ENCODE results near the gene ZNF783.
A peak's percentile ranks its signal among the peaks of the same experiment; 100 is the strongest.

The ZNF783 gene

GRCh38 chr7:149283321-149283720, 21.3 kb downstream of the ZNF783 start:
- no peak for DNase-seq

DNA sequence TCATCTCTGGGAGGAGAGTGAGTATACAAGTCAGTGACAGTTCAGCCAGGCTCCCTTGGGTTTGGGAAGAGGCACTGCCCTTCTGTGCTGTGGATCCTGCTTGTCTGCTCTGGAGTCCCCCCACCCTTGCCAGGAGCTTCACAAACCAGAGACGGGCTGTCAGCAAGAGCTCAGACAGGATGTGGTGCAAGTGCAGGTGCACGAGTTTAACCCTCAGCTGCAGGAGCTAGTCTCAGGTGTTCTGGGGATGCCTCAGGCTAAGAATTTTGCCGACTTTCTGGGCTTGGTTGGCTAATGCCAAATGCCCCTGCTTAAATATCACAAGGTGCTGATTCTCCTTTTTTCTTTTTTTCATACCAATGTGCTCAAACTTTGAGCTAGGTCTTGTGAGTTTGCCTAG, 22.3 kb downstream of the ZNF783 start:
- DNase-seq: no peak

GRCh38 chr7:149284850-149285585, 23.0 kb downstream of the ZNF783 start:
- DNase-seq: peak; percentile 84

DNA sequence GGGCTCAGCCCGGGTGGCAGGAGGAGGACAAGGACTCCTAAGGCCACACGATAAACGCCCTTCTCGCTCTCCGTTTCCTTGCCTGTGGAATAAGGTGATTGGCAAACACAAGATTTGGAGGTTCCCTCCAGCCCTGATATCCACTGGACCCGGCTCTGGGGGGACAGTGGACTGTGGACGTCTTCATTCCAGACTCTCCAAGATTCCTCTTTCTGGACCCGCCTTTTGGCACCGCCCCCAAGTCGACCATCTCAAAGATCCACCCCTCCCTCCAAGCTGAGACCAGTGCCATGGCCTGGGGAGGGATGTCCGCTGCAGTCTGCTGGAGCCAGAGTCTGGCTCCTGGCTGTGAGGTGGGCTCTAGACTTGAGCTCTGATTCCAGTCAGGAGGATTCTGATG, 23.6 kb downstream of the ZNF783 start:
- no peak for DNase-seq

GRCh38 chr7:149286811-149287400, 24.9 kb downstream of the ZNF783 start:
- DNase-seq: no peak

DNA sequence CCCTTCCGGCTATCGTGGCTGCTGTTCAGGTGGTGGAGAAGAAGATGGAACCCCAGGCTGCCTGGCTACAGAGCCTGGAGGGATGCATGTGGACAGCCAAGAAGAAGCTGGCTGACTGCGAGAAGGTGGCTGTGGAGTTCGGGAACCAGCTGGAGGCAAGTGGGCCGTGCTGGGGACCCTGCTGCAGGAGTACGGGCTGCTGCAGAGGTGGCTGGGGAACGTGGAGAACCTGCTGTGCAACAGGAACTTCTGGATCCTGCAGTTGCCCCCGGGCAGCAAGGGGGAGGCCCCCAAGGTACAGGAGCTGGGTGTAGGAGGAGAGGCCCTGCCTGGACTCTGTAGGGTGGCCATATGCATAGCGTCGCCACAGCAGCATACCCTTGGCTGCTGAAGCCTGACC, 25.6 kb downstream of the ZNF783 start:
- no peak for DNase-seq

GRCh38 chr7:149289262-149289661, 27.3 kb downstream of the ZNF783 start:
- DNase-seq: no peak

- no peak for DNase-seq
These were observed 27.9 kb downstream of the ZNF783 start for GRCh38 chr7:149289856-149290255.

GRCh38 chr7:149291036-149291780, 29.2 kb downstream of the ZNF783 start:
- DNase-seq: no peak

DNA sequence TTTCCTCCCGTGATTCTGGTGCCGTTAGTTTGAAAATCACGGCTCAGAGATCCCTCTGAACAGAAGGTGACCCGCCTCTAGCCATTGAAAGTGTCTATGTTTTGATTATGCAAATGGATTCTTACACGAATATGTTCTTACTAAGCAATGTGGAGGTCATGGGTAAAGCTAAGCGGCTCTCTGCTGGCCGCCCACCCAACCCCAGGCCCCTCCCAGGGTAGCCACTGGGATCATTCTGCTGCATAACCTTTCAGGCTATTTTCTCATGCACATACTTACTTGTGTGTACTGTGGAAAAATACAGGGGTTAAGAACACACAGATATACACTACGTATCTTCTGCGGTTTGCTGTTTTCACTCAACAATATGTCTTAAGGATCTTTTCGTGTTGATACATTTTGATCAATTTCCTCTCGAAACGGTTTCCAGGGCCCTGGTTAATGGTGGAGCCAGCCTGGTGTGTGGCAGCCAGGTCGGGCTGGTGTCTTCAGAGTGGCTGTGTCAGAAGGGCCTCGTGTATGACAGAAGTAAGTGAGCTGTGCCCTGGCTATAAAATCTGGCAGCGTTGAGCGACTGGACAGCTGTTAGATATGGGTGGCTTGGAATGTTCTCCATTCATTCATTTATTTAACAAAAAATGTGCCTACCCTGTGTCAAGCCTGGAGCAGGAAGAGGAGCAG, 29.9 kb downstream of the ZNF783 start:
- DNase-seq: no peak

DNA sequence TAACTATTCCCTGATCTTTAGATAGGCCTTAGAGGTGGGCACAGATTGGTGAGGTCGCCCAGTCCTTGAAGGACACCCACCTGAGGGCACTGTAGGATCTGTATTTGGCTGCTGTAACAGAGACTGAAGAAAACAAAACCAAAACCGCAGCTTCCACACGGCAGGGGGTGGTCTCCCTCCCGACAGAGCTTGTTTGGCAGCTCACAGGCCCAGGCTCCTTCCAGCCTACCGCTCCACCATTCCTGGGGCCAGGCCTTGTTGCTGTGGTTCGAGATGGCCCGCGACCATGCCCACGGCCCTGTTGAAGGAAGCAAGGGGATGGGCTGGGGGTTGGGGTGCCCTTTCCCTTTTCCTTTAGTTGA, 30.4 kb downstream of the ZNF783 start:
- no peak for DNase-seq

GRCh38 chr7:149293338-149293737, 31.3 kb downstream of the ZNF783 start:
- no peak for DNase-seq

DNA sequence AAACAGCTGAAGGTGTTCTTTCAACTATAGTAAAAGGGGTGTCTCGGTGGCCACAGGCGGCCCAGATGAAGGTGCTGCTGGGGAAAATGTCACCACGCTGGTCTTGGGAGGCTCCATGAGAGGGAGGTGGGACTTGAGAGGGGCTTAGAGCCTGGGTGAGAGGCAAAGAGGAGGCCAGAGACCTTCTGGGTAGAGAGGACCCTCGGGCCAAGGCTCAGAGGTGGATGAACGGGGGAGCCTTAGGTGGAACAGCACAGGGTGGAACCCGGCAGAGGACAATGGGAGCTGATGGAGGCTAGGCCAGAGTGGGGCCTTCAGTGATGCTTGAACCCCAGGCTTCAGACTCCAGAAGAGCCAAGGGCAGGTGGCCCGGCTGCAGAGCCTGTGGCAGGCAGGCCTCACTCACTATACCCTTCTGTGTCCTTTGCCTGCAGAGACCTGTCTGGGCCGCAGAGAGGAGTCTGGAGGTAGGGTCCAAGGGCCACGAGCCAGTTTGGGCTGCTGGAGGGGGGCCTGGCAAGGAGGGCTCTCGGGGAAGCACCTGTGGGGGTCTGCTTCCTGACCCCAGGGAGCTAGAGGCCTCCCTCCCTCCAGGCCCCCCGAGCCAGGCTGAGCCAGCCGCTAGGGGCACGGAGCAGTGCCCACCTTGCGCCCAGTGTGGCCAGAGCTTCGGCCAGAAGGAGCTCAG, 32.1 kb downstream of the ZNF783 start:
- no peak for DNase-seq

- DNase-seq: no peak
These were observed 32.9 kb downstream of the ZNF783 start for GRCh38 chr7:149294634-149295480.

DNA sequence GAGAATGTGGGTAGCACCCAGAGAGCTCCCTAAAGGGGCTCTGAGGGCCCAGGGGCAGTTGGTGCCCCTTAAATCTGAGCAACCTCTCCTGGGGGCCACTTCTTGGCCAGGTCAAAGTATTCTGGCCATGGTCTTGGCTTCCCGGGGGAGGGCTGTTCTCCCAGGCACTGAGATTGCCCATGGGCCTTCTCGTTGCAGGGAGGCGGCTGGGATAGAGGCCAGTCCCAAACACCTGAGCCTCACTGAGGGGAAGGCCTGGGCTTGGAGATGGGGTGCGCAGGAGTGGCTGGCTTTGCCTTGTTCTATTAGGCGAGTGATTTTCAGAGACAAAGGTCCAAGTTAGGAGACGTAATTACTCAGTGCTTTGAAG, 33.5 kb downstream of the ZNF783 start:
- no peak for DNase-seq

GRCh38 chr7:149296368-149296767, 34.4 kb downstream of the ZNF783 start:
- no peak for DNase-seq

GRCh38 chr7:149297034-149297755, 35.2 kb downstream of the ZNF783 start:
- DNase-seq: no peak

GRCh38 chr7:149300620-149301285, 38.8 kb downstream of the ZNF783 start:
- DNase-seq: no peak

DNA sequence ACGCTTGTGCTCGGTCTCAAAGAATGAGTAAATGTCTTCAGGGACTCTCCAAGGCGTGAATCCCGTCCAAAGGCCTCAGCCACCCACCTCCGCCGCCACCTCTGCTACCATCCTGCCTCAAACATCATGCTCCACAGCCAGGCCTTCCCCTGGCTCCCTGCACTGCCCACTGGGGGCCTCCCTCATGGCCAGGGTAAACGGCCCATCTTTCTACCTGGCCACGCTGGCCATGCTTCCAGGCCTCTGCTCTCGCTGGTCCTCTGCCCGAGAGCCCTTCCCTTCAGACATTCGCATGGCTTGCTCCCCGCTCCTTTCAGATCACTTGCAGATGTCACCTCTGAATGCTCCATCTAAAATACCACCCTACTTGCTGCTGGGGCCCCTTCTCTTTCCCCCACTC, 40.2 kb downstream of the ZNF783 start:
- DNase-seq: no peak

GRCh38 chr7:149302865-149303264, 40.9 kb downstream of the ZNF783 start:
- DNase-seq: no peak

DNA sequence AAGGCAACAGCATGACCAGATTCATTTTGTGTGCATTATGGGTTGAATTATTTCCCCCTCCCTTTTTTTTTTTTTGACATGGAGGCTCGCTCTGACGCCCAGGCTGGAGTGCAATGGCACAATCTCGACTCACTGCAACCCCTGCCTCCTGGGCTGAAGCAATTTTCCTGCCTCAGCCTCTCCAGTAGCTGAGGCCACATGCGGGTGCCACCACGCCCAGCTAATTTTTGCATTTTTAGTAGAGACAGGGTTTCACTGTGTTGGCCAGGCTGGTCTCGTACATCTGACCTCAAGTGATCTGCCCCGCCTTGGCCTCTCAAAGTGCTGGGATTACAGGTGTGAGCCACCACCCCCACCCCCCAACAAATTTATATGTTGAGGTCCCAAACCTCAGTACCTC, 42.0 kb downstream of the ZNF783 start:
- no peak for DNase-seq

All from GF-D8 (cell line).